Measurements from ENCODE around the gene ETNK1.
"Not testable (repeated sequence)": the region's sequence is repeated elsewhere in the genome, so short reads cannot be mapped to it uniquely, and the experiment has no call there.

The ETNK1 gene

DNA sequence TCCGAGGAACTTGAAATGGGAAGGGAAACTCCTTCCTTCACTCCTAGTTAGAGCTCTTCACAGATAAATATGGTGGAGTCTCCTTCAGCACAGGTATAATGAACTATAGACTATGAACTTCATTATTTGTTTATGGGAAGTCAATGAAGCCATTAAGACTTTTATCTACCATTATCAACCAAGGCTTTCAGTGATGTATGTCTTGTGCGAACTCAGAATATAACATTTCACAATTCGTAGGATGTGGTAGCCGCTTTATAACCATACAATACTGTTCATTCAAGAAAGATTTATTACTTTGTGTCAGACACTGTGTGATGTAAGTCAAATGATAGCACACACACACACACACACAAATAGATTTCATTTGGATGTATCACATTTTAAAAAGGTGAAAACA, 24.8 kb upstream of the ETNK1 start:
- Histone ChIP-seq H3K79me2 (ENCODE audit: insufficient read depth, low read length) (no peaks in the 10 kb centered on the region), H3K27me3 (ENCODE audit: low read length) (no peaks in the 10 kb centered on the region), H4K20me1 (ENCODE audit: low read depth, low read length) (no peaks in the 10 kb centered on the region), H3K27ac (ENCODE audit: low read depth, low read length) (no peak overlapping the region), H3K9me3 (ENCODE audit: insufficient read depth, low read length) (no peaks in the 10 kb centered on the region), H3K36me3 (ENCODE audit: low read length) (no peaks in the 10 kb centered on the region), H3F3A (ENCODE audit: insufficient read depth) (no peaks in the 10 kb centered on the region), H3K9ac (ENCODE audit: low read length) (no peak overlapping the region), H3K9me2 (replicated peaks; ENCODE audit: insufficient read depth, low read length) (no peaks in the 10 kb centered on the region), H2AFZ (ENCODE audit: low read depth, low read length, severe bottlenecking) (no peak overlapping the region), H3K4me3 (ENCODE audit: insufficient read depth, low read length, poor library complexity, severe bottlenecking) (no peak overlapping the region), H3K4me2 (ENCODE audit: low read depth, low read length, poor library complexity, severe bottlenecking) (no peak overlapping the region)
- TF ChIP-seq EZH2phosphoT487 (conservative IDR thresholded peaks at IDR 0.05; ENCODE audit: low read length) = no peak
- TF ChIP-seq, protein P1, sequence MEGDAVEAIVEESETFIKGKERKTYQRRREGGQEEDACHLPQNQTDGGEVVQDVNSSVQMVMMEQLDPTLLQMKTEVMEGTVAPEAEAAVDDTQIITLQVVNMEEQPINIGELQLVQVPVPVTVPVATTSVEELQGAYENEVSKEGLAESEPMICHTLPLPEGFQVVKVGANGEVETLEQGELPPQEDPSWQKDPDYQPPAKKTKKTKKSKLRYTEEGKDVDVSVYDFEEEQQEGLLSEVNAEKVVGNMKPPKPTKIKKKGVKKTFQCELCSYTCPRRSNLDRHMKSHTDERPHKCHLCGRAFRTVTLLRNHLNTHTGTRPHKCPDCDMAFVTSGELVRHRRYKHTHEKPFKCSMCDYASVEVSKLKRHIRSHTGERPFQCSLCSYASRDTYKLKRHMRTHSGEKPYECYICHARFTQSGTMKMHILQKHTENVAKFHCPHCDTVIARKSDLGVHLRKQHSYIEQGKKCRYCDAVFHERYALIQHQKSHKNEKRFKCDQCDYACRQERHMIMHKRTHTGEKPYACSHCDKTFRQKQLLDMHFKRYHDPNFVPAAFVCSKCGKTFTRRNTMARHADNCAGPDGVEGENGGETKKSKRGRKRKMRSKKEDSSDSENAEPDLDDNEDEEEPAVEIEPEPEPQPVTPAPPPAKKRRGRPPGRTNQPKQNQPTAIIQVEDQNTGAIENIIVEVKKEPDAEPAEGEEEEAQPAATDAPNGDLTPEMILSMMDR (IDR thresholded peaks at IDR 0.05; ENCODE audit: insufficient read depth, low read length, poor library complexity, severe bottlenecking) = no peak

DNA sequence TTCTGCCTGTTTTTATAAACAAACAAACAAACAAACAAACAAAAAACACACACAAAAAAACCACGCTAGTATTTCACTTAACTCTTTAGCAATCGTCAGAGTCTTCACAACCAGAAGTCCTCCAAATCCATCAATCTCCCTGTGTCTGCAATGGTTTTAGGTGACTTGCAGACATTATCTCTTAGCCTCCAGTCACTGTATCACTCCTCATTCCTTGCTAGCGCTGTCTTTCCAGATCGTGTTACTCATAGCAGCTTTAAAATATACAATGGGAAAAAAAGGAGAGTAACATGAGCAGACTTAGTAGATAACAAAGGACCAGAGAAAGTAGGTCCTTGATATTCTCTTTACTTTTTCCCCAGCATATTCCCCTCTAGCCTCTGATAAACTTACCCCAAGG, 15.5 kb upstream of the ETNK1 start:
- Histone ChIP-seq H3K9me3 (ENCODE audit: insufficient read depth, low read length) (no peaks in the 10 kb centered on the region; the same call in 1 of the 2 replicates), H3K9me2 (replicated peaks; ENCODE audit: insufficient read depth, low read length) (no peaks in the 10 kb centered on the region), H3K9ac (ENCODE audit: low read length) (no peak overlapping the region), H3K27ac (ENCODE audit: low read depth, low read length) (no peak overlapping the region), H3K27me3 (ENCODE audit: low read length) (no peaks in the 10 kb centered on the region), H4K20me1 (ENCODE audit: low read depth, low read length) (no peaks in the 10 kb centered on the region), H3F3A (ENCODE audit: insufficient read depth) (no peaks in the 10 kb centered on the region), H3K4me3 (ENCODE audit: insufficient read depth, low read length, poor library complexity, severe bottlenecking) (no peak overlapping the region), H3K4me2 (ENCODE audit: low read depth, low read length, poor library complexity, severe bottlenecking) (no peak overlapping the region), H3K79me2 (ENCODE audit: insufficient read depth, low read length) (no peaks in the 10 kb centered on the region), H2AFZ (ENCODE audit: low read depth, low read length, severe bottlenecking) (no peak overlapping the region), H3K36me3 (ENCODE audit: low read length) (no peaks in the 10 kb centered on the region)
- no peak for TF ChIP-seq EZH2phosphoT487 (conservative IDR thresholded peaks at IDR 0.05; ENCODE audit: low read length)
- TF ChIP-seq, protein P1 (IDR thresholded peaks at IDR 0.05; ENCODE audit: insufficient read depth, low read length, poor library complexity, severe bottlenecking) = no peak

DNA sequence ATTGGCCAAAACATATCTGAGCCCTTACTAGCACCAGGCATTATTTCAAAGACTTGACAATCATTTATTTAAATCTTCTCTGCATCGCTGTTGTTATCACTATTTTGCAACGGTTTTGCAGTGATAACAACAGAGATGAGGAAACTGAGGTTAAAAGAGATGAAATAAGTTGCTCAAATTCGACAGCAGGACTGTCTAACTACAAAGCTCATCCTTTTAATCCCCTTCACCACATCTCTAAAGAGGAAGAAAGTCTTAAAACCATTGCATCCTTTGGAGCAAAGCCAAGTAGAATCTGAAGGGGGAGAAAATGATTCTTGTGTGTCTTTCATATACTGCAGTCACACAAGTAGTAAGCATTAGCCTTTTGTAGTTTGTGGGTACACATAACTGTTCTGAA, 14.8 kb upstream of the ETNK1 start:
- H3K79me2 ChIP-seq (ENCODE audit: insufficient read depth, low read length) = no peaks in the 10 kb centered on the region
- H4K20me1 ChIP-seq (ENCODE audit: low read depth, low read length) = no peaks in the 10 kb centered on the region
- no peak for TF ChIP-seq EZH2phosphoT487 (conservative IDR thresholded peaks at IDR 0.05; ENCODE audit: low read length)
- TF ChIP-seq, protein P1 (IDR thresholded peaks at IDR 0.05; ENCODE audit: insufficient read depth, low read length, poor library complexity, severe bottlenecking) = no peak
- no peak overlapping the region for H3K4me2 ChIP-seq (ENCODE audit: low read depth, low read length, poor library complexity, severe bottlenecking)
- no peak overlapping the region for H3K4me3 ChIP-seq (ENCODE audit: insufficient read depth, low read length, poor library complexity, severe bottlenecking)
- H3K9me3 ChIP-seq (ENCODE audit: insufficient read depth, low read length) = no peaks in the 10 kb centered on the region; the same call in 1 of the 2 replicates
- H3K27me3 ChIP-seq (ENCODE audit: low read length) = no peaks in the 10 kb centered on the region
- no peak overlapping the region for H3K9ac ChIP-seq (ENCODE audit: low read length)
- no peak overlapping the region for H2AFZ ChIP-seq (ENCODE audit: low read depth, low read length, severe bottlenecking)
- H3K36me3 ChIP-seq (ENCODE audit: low read length) = no peaks in the 10 kb centered on the region
- H3K9me2 ChIP-seq (replicated peaks; ENCODE audit: insufficient read depth, low read length) = no peaks in the 10 kb centered on the region
- H3F3A ChIP-seq (ENCODE audit: insufficient read depth) = no peaks in the 10 kb centered on the region
- H3K27ac ChIP-seq (ENCODE audit: low read depth, low read length) = no peak overlapping the region

DNA sequence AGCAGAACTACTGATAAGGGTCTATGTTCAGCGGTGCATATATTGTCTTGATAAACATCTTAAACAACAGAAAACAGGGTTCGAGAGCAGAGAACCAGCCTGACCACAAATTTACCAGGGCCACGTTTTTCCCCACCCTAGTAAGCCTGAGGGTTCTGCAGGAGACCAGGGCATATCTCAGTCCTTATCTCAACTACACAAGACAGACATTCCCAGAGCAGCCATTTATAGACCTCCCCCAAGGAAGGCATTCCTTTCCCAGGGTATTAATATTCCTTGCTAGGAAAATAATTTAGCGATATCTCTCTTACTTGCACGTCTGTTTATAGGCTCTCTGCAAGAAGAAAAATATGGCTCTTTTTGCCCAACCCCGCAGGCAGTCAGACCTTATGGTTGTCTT, 12.1 kb upstream of the ETNK1 start:
- not testable (repeated sequence) for H3K9me2 ChIP-seq (replicated peaks; ENCODE audit: insufficient read depth, low read length); H3K79me2 ChIP-seq (ENCODE audit: insufficient read depth, low read length); H3K27ac ChIP-seq (ENCODE audit: low read depth, low read length); H4K20me1 ChIP-seq (ENCODE audit: low read depth, low read length); H3K36me3 ChIP-seq (ENCODE audit: low read length); H3K9ac ChIP-seq (ENCODE audit: low read length); H3K27me3 ChIP-seq (ENCODE audit: low read length); H3K4me2 ChIP-seq (ENCODE audit: low read depth, low read length, poor library complexity, severe bottlenecking); H3K9me3 ChIP-seq (ENCODE audit: insufficient read depth, low read length); H3F3A ChIP-seq (ENCODE audit: insufficient read depth); H2AFZ ChIP-seq (ENCODE audit: low read depth, low read length, severe bottlenecking); H3K4me3 ChIP-seq (ENCODE audit: insufficient read depth, low read length, poor library complexity, severe bottlenecking)
